NCI-H524 (cell line): ENCODE results near the gene ADAMTS2.

Source experiments
- DNase-seq, 2 experiments: peaks; one replicate each; lab custom pipeline; 2025; lab: John Stamatoyannopoulos, UW

Gene ADAMTS2

GRCh38 chr5:179345433-179346321 is at the start of gene ADAMTS2:
Gene ADAMTS2 (minus strand): TSS chr5:179345461. CDS start chr5:179345328, 133 bp downstream.
- DNase-seq, result peak in 1 of 2 experiments; percentile 37

DNA sequence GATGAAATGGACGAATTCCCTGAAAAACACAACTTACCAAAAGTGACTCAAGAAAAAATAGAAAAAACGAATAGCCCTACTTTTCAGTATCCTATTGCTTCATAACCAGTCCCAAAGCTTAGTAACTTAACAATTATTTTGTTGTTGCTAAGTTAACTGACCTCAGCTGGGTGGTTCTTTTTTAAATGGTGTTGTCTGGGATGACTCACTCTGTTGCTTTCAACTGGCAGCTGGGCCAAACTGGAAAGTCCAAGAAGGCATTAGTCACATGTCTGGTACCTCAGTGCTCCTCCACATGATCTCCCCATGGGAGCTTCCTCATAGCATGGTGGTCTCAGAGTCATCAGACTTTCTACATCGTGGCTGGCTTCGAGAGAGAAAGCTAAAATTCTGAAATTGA is 47.8 kb upstream of the ADAMTS2 start:
- no peak for DNase-seq

GRCh38 chr5:179387151-179388110 is 42.2 kb upstream of the ADAMTS2 start:
- no peak for DNase-seq

- DNase-seq, result no peak
Observed at GRCh38 chr5:179385914-179386313, 40.7 kb upstream of the ADAMTS2 start.

GRCh38 chr5:179382486-179382885 is 37.2 kb upstream of the ADAMTS2 start:
- DNase-seq, result no peak

GRCh38 chr5:179381691-179382090 is 36.4 kb upstream of the ADAMTS2 start:
- no peak for DNase-seq

DNA sequence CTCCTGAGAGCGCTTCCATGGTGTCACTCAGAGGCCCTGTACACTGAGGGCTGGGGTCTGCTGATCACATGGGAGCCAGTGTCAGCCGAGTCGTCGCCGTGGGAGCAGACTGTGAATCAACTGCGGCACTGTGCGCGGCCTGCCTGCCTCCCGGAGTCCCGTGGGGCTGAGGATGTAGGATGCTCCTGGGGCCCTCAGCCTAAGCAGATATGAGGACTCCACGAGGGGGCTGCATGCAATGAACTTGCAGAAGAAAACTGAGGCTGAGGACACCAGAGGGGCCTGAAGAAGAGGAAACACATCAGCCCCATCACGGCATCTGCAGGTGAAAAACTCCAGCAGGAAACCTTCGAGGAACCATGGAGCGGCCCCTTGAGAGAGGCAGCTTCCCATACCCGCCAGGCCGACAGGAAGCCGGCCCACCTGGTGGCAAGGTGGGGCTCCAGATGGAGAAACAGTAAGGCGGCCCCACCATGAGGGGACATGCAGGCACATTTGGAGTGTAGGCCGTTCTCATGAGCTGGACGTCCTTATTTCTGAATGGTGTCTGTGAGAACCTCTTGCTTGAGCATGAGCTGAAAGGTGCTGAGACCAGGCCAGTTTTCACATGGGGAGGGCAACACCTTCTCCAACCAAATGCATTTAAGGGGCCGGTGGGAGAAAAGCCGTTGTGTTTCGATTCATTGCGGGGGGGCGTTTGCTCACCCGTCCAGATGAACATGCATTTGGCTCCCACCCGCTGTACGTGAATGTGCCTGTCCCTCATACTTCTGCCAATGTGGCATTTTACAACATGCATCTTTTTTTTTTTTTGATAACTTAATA is 35.2 kb upstream of the ADAMTS2 start:
- no peak for DNase-seq

DNA sequence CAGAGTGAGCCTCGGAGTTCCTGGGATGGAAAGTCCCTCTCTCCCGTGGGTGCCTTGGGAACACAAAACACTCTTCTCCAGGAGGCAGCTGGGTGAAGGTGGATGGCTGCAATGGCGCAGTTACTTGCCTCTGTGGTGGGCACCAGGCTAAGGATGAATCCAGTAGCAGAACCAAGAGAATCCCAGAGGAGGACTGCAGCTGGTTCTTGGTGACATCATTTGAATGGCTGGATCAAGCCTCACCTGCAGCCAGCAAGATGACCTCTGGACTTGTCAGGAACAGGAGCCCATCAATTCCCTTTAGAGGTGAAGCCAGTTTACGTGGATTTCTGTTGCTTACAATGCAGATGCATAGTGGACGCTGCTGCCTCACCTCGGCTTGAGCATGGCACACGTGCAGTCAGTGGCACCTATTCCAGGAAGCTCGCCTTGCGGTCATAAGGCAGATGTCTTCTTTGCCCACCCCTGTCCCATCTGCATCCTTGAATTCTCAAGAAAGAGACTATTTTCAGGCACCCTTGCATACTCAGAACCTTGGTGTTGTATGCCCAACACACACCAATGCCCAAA is 34.1 kb upstream of the ADAMTS2 start:
- no peak for DNase-seq

DNA sequence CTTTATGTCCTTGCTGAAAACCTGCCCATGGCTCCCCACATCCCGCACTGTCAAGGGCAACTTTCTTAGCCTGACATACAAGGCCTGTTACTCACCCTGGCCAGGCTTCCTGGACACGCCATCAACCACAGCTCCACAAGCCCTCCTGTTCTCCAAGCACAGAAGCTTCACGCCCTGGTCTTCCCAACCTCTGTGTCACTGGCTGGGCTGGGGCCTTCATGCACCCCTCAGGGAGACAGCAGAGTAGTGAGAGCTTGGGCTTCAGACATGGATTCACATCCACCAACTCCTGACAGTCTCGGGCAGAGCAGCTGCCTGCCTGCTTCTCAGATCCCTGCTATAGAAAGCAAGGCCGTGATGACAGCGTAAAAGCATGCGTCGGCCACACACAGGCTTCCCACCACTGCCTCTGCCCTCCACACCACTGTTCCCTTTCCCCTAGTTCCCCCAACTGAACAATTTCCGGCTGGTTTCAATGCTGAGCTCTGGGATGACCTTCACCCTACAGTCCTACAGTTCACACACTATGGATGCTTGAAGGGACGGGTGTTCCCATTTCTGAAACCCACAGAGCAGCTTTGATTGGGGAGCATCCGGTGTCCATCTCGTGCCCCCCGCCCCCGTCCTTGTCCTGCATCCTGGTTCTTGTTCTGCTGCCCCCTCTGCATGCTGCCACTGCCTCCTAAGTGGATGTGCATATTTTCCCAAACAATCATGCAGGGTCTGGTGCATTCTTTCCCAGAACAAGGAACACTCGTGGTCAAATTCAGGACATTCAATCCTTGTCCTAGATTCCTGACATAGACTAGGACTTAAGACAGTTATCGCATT is 33.4 kb upstream of the ADAMTS2 start:
- DNase-seq, result no peak

- no peak for DNase-seq
Observed at GRCh38 chr5:179378116-179378440, 32.8 kb upstream of the ADAMTS2 start.

GRCh38 chr5:179377421-179378115 is 32.3 kb upstream of the ADAMTS2 start:
- no peak for DNase-seq

DNA sequence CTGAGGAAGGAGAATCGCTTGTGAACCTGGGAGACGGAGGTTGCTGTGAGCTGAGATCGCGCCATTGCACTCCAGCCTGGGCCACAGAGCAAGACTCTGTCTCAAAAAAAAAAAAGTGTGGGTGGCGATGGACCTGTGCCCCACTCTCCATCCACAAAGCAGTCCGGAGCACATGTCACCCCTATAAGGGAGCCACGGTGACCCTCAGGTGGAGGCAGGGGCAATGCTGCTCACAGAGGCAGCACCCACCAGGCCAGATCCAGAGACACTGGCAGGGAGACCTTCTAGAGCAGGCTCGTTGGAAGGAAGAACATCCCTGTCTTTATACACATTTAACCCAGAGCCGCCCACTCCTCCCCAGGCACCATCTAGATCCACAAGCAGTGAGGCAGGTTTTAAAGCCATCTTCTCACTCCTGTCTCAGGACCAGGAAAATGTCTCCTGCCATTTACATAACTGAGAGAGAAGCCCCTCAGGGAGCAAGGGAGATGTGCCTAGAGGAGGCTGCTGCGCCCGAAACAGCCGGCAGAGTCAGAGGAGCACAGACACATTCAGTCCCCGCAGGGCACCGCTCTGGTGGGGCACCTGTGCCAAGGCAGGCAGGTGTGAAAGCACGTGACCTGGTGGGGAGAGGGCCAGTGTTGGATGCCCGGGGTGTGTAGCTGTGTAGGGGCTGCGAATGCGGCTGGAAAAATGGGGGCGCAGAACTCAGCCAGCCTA is 31.6 kb upstream of the ADAMTS2 start:
- DNase-seq, result no peak

GRCh38 chr5:179375831-179376365 is 30.6 kb upstream of the ADAMTS2 start:
- no peak for DNase-seq

- DNase-seq, result peak in 1 of 2 experiments; percentile 53
Observed at GRCh38 chr5:179375236-179375685, 30.0 kb upstream of the ADAMTS2 start.

GRCh38 chr5:179374506-179375235 is 29.4 kb upstream of the ADAMTS2 start:
- no peak for DNase-seq

DNA sequence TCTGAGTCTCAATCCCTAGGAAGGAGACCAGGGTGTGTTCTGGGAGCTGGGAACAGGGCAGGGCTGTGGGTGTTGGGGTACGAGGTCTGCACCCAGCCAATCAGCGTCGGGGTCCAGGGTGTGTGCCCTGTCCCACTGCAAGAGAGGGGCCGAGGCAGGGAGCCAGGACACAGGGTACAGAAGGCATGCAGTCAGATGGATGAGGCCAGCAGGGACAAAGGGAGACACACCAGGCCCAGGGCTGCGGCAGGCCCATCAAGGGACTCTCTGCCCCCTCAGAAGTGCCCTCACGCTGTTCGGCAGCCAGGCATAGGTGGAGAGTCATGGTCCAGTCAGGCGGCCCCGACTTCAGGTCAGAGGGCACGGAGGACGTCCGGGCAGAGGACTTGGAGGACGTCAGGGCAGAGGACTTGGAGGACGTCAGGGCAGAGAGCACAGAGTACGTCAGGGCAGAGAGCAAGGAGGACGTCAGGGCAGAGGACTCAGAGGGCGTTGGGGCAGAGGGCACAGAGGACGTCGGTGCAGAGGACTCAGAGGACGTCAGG is 28.8 kb upstream of the ADAMTS2 start:
- no peak for DNase-seq

- peak; percentile 29 to 74 for DNase-seq
Observed at GRCh38 chr5:179373101-179373934, 28.1 kb upstream of the ADAMTS2 start.
